HG03103 (cell line): ENCODE data around the gene HOXC11.

Source experiments
- ATAC-seq: cut with Tn5 transposase; IDR thresholded peaks from one replicate; pipeline ENCODE4 v1.9.1; 2021; ENCODE audit warnings: low read depth; ENCODE audit not compliant: unreplicated experiment

Gene HOXC11

DNA sequence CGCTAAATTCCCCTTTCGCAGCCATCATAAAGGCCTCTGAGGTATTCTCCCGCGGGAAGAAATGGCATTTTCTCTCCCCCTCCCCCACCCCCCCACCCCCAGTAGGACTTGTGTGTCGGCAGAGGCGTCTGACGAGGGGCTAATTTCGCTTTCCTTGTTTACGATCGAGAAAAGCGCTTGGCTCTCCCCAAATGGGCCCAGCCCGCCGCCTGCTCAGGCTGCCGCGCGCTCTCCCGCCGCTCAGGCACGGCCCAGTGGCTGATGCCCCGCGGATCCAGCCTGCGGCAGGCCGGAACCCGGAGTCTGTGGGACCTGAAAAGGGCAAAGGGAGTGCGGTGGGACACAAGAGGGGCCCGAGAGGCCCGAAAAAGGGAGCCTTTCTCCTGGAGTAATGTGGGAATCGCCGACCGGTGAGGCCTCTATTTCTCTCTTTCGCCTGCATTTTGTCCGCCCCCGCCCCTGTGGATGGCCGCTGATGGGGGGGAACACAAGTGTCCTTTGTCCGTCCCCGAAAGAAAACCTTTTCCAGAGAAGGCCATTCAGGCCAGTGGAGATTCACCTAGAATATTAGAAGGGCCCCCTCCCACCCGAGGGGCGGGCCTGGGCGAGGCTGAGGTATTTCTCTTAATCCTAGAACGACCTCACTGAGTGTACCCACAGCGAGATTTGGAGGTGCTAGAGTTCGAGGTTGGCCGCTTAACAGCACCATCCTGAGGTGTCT is 46.3 kb downstream of the HOXC11 start:
- ATAC-seq = no peak

GRCh38 chr12:54019924-54020590 is 47.1 kb downstream of the HOXC11 start:
- no peak for ATAC-seq

DNA sequence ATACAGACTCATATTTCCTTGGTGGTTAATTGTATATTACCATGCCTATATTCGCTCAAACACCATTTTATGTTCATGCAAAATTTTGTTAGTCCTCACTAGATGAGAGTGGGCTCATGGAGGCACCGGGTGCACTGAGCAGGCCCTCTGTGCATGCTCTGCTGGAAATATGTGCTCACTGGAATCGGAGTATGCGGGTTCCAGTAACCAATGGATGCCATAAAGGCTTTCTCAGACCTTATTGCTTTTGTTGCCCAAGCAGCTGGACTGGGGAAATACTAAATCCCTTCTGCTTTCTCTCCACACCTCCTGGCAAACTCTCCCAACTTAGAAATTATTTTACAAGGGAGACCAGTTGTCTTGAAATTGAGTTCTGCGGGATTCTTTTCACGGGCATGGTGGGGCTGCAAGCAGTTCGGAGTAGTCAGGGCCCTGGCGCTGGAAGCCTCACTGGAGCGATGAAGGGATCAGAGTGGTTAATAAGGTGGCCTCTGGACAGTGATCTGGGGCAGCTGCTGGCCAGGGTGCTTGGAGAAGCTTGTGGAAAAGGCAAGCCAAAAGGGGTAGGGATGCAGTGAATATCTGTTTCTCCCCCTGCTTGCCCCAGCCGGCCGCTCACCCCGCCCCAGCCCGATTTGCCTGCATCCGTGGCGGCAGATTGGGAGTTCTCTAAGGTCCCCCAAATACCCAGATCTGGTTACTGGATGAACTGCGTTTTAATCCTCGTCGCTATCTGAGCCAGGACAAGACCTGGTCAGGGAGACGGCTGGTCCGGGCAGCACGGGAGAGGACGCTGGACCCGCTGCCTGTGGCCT is 47.9 kb downstream of the HOXC11 start:
- ATAC-seq = no peak

DNA sequence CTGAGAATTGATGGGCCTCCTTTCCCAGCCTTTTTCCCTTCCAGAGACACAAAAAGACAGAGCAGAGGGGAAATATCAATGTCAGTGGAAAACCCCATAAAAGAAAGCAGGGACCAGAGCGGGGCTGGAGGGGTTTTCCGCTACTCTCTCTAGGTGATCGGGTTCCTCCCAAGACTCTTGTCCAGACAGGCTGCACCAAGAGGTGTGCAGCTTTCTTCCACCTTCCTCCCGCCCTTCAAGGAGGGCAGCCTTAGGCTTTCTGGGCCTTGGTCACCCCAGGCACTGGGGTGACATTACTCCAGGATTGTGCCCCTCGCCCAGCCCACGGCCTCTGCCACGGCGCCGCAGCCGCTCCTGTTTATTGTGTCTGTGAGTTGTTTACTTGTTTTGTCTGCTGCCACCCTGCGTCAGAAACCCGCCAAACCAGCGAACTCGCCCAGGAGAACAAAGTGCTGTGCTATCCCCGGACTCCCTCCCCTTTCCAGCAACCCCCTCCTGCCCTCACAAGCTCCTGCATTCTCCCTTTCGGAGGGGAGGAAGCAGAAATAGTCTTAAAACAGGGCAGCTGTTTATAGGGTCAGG is 48.6 kb downstream of the HOXC11 start:
- ATAC-seq = no peak

GRCh38 chr12:54022960-54023884 is 50.3 kb downstream of the HOXC11 start:
- ATAC-seq = no peak

DNA sequence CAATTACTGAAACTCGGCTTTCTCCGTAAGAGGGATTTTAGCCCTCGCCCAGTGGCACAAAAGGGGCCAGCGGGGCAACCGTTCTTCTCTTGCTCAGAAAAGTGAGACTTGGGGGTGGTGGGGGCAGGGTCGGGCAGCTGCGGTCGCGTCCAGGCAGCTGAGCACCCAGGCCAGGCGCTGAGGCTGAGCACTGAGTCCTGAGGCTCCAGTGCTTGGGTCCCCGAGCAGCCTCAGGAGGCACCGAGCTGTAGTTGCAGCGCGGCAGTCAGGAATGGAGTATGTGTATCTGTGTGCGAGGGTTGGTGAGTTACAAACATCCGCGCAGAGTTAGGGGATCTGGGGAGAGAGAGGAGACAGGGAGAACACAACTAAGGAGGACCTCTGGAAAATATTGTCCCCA is 51.2 kb downstream of the HOXC11 start:
- no peak for ATAC-seq

DNA sequence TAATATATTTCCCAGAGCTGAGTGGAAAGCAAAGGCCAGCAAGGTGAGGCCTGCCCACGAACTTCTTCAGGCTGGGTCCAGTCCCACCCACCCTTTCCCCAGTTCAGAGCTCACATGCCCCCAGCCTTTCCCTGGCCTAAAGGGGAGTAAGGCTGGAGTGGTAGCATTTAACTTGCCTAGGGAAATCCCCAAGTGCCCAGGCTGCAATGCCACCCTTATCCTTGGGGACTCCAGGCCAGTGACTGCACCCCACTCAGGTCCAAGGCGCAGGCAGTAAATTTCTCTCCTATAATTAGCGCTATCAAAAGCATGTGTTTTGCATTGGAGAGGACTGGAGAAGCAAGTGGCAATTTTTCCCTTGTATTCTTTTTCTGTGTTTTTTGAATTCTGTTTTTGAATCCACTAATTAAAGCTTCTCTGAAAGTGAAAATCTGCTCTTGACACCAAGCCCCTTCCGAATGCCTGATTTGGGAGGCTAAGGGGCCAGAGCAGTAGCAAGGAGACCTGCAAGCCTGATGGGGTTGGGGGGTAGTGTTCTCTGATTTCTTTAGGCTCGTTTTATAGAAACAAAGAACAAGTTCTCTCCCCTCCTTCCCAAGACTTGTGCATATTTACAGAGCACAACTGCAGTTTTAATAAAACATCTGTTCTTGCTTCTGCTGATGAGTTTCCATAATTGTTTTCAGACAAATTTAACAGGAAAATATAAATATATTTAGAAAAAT is 51.8 kb downstream of the HOXC11 start:
- no peak for ATAC-seq

DNA sequence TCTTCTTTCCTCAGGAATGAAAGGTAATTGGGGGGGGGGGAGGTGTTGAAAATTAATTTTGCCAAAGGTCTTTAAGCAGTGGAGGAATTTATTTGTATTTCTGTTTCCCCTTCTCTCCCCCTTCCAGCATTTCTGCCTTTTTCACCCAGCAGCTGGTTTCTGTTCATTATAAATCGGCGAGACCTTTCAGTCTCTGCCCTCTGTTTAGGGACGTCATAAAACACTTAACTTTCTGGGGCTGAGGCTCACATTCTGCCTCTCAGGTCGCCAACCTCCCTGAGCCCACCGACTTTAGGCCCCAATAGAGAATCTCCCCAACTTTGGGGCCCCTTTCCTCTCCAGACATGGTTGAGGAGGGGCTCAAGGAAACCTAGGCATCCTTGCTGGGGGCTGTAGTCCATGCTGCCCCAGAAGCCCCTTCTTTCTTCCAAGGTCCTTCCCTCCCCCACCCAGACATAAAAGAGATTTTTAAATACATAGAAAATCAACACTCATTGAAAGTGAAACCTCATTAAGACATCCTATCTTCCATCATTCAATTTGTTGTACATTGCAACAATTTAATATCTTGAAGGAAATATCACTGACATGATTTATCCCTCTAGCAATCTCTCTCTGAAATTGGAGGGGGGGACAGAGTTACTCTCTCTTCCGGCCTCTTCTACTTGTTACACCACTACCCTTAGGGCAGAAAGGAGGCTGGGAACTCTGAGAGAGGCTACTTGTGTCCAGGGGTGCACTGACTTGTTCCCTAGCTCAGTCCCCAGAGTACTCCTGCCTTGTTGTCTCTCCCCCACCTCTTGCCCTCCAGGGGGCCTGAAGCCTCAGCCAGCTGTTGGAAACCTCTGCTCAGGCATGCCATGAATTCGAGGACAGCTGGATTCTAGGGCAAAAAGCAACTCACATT is 52.8 kb downstream of the HOXC11 start:
- no peak for ATAC-seq

GRCh38 chr12:54026640-54027441 is 53.9 kb downstream of the HOXC11 start:
- ATAC-seq = no peak
